Tibial nerve (tissue), 4 donors: ENCODE measurements around the gene TPSD1. TPM values are rescaled to one million over a fixed set of nuclear protein-coding genes. Genes with fewer than 3 reads are reported as not detected.
"Not testable (repeated sequence)": the region's sequence is repeated elsewhere in the genome, so short reads cannot be mapped to it uniquely, and the experiment has no call there.

Source experiments
- DNase-seq, 2 donors: peaks; one replicate each; pipeline ENCODE4 v3.0.0-alpha.2; 2019; ENCODE audit warnings: low spot score in 2 of 2
- H3K27ac ChIP-seq, 4 donors: fragments of 200-600 bp; sonication (generic) in 3 of 4; one replicate each; pipeline ENCODE4 v1.5.1; 2017 to 2019; ENCODE audit warnings: mild to moderate bottlenecking in 1 of 4
- H3K27me3 ChIP-seq, 2 donors: fragments of 200-600 bp; sonication (generic) in 1 of 2; one replicate each; pipeline versions ENCODE4 v1.5.1 to v1.6.0; 2017 to 2019
- H3K36me3 ChIP-seq, 3 donors: fragments of 200-600 bp; sonication (generic); one replicate each; pipeline ENCODE4 v1.5.1; 2018 to 2019
- H3K4me1 ChIP-seq, 4 donors: fragments of 200-600 bp; sonication (generic) in 3 of 4; one replicate each; pipeline ENCODE4 v1.5.1; 2017 to 2019
- H3K4me3 ChIP-seq, 4 donors: fragments of 200-600 bp; sonication (generic) in 3 of 4; one replicate each; pipeline ENCODE4 v1.5.1; 2017 to 2019; ENCODE audit warnings: mild to moderate bottlenecking in 1 of 4, moderate library complexity in 1 of 4
- H3K9me3 ChIP-seq, 4 donors: fragments of 200-600 bp; sonication (generic) in 3 of 4; one replicate each; pipeline ENCODE4 v1.5.1; 2017 to 2019
- EP300 ChIP-seq, 2 donors: sonication (generic); formaldehyde crosslinking; IDR thresholded peaks; one replicate each; pipeline ENCODE4 v1.6.1; 2017; ENCODE audit warnings: antibody characterized with exemption in 2 of 2, mild to moderate bottlenecking in 1 of 2
- POLR2A ChIP-seq, 2 donors: fragments of 450-650 bp; IDR thresholded peaks; one replicate each; pipeline ENCODE4 v1.6.1; 2017; ENCODE audit warnings: antibody characterized with exemption in 2 of 2, mild to moderate bottlenecking in 2 of 2, moderate library complexity in 2 of 2
- WGBS, 2 donors: methylation state at CpG; one replicate each; pipeline ENCODE4 v1.1.5; 2018; 5-methylcytosine and 5-hydroxymethylcytosine counted together
- total RNA-seq, 4 donors: library from RNA; depleted of rRNA; stranded (reverse); fragments of >200 nt; gene quantifications; one replicate each; pipeline ENCODE4 v1.1.0, GENCODE V29; 2016
- TF ChIP-seq, protein P1 (sequence below), 5 experiments: fragments of 200-600 bp in 3 of 5; fragments of 450-650 bp in 2 of 5; sonication (generic) in 3 of 5; IDR thresholded peaks; one replicate each; pipeline ENCODE4 v1.5.1; 2016 to 2019; ENCODE audit warnings: antibody characterized with exemption in 5 of 5, mild to moderate bottlenecking in 3 of 5, moderate library complexity in 2 of 5

The TPSD1 gene
- total RNA-seq, 4 donors from 2014 or later: 2.7 to 14.0 (median 6.3) TPM; not detected in 1

DNA sequence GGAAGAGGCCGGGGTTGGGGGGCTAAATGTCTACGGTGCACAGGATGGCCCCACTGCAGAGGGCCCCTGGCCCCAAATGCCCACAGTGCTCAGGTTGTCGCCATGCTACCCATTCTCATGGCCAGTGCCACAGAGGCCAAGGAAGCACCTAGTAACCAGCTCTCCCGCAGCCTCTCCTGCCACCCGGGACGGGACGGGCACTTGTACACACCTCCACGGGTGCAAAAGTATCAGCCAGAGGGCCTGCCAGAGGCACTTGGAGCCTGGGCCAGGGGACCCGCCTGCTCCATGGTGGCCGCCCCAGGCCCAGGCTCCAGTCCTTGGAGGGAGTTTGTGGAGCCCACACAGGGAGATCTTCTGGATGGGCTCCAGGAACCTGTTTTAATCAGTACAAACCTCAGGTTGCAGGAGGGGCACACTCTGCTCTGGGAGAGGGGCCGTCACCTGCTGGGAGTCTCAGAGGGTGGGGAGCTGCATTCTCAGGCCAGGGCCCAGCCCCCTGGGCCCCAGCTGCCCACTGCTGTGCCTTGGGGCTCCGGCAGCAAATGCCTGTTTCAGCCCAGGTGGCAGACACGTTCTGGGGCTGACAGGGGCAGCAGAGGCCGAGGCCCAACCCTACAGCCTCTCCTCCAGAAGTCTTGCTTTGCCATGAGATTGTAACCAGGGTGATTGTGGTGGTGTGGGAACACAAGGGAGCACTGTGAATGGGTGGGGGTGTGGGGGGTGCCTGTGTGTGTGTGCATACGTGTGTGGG, 7.9 kb downstream of the TPSD1 start:
- H3K27me3 ChIP-seq: peaks cover 0 to 48% of the 10 kb centered on the region in 2 donors

DNA sequence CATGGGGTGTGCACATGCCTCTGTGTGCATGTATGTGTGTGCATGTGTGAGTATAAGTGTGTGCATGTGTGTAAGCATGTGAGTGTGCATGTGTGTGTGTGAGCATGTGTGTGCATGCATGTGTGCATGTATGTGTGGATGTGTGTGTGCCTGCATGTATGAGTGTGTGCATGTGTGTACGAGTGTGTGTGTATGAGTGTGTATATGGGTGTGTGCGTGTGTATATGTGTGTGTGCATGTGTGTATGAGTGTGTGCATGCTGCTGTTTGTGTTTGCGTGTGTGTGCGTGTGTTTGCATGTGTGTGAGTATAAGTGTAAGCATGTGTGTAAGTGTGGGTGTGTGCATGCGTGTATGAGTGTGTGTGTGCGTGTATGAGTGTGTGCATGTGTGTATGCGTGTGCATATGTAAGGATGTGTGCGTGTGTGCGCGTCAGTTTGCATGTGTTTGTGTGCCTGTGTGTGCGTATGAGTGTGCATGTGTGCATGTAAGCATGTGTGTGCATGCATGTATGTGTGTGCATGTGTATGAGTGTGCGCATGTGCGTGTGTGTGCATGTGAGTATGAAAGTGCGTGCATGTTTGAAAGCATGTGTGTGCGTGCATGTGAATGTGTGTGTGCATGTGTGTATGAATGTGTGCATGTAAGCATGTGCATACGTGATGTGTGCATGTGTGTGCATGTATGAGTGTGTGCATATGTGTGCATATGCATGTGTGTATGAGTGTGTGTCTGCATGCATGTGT, 8.6 kb downstream of the TPSD1 start:
- H3K27me3 ChIP-seq: peaks cover 0 to 42% of the 10 kb centered on the region in 2 donors
- no peak overlapping the region for H3K4me3 ChIP-seq
- TF ChIP-seq EP300 (IDR thresholded peaks at IDR 0.05) (no peak), POLR2A (IDR thresholded peaks at IDR 0.05) (no peak)
- TF ChIP-seq, protein P1, sequence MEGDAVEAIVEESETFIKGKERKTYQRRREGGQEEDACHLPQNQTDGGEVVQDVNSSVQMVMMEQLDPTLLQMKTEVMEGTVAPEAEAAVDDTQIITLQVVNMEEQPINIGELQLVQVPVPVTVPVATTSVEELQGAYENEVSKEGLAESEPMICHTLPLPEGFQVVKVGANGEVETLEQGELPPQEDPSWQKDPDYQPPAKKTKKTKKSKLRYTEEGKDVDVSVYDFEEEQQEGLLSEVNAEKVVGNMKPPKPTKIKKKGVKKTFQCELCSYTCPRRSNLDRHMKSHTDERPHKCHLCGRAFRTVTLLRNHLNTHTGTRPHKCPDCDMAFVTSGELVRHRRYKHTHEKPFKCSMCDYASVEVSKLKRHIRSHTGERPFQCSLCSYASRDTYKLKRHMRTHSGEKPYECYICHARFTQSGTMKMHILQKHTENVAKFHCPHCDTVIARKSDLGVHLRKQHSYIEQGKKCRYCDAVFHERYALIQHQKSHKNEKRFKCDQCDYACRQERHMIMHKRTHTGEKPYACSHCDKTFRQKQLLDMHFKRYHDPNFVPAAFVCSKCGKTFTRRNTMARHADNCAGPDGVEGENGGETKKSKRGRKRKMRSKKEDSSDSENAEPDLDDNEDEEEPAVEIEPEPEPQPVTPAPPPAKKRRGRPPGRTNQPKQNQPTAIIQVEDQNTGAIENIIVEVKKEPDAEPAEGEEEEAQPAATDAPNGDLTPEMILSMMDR (IDR thresholded peaks at IDR 0.05): no peak
- WGBS, 2 donors: 90 to 94% methylated on average over 16 of the region's 16 CpGs
- H3K9me3 ChIP-seq: no peaks in the 10 kb centered on the region
- H3K36me3 ChIP-seq: no peaks in the 10 kb centered on the region
- no peak overlapping the region for H3K27ac ChIP-seq
- DNase-seq: no peak
- no peaks in the 10 kb centered on the region for H3K4me1 ChIP-seq

More for the DNA sequence above, 7.9 kb downstream of the TPSD1 start:
- DNase-seq: no peak
- Histone ChIP-seq H3K4me1 (no peaks in the 10 kb centered on the region), H3K4me3 (no peak overlapping the region), H3K36me3 (no peaks in the 10 kb centered on the region), H3K9me3 (no peaks in the 10 kb centered on the region), H3K27ac (no peak overlapping the region)
- WGBS, 2 donors: 64 to 65% methylated on average over 12 to 15 of the region's 15 CpGs
- TF ChIP-seq EP300 (IDR thresholded peaks at IDR 0.05) (no peak), POLR2A (IDR thresholded peaks at IDR 0.05) (no peak)
- TF ChIP-seq, protein P1 (IDR thresholded peaks at IDR 0.05): no peak

DNA sequence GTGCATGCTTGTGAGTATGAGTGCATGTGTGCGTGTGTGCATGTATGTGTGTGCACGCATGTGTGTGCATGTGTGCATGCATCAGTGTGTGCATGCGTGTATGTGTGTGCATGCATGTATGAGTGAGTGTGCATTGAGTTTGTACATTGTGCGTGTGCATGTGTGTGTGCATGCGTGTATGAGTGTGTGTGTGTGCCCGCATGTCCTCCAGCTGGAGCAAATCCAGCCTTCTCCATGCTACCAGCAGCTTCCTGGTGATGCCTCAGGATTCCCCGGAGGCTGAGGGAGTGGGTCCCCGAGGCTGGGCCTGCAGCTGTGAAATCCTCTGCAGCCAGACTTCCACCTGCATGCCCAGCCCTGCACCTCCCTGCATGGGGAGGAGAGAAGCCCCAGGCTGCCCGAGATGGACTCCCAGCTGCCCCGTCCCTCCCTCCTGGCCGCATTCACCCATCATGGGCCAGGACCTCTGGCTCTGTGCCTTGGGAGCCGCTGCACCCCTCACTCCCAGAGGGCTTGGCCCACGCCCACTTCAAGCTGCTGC, 9.3 kb downstream of the TPSD1 start:
- Histone ChIP-seq H3K9me3 (no peaks in the 10 kb centered on the region), H3K36me3 (no peaks in the 10 kb centered on the region), H3K27me3 (peaks cover 0 to 42% of the 10 kb centered on the region in 2 donors), H3K27ac (no peak overlapping the region), H3K4me1 (no peaks in the 10 kb centered on the region), H3K4me3 (no peak overlapping the region)
- TF ChIP-seq EP300 (IDR thresholded peaks at IDR 0.05) (no peak), POLR2A (IDR thresholded peaks at IDR 0.05) (no peak)
- TF ChIP-seq, protein P1 (IDR thresholded peaks at IDR 0.05): no peak
- WGBS, 2 donors: 73 to 94% methylated on average over 5 to 11 of the region's 13 CpGs
- DNase-seq: no peak

GRCh38 chr16:1265826-1266225, 10.0 kb downstream of the TPSD1 start:
- H3K36me3 ChIP-seq: no peaks in the 10 kb centered on the region
- TF ChIP-seq, protein P1 (IDR thresholded peaks at IDR 0.05): no peak
- TF ChIP-seq POLR2A (IDR thresholded peaks at IDR 0.05) (no peak), EP300 (IDR thresholded peaks at IDR 0.05) (no peak)
- H3K9me3 ChIP-seq: no peaks in the 10 kb centered on the region
- no peak overlapping the region for H3K4me3 ChIP-seq
- WGBS, 2 donors: 84 to 94% methylated on average over 7 to 19 of the region's 19 CpGs
- no peak overlapping the region for H3K27ac ChIP-seq
- H3K27me3 ChIP-seq: peaks cover 0 to 38% of the 10 kb centered on the region in 2 donors
- H3K4me1 ChIP-seq: no peaks in the 10 kb centered on the region
- DNase-seq: no peak

GRCh38 chr16:1269418-1269817, 13.5 kb downstream of the TPSD1 start:
- not testable (repeated sequence) for H3K4me1 ChIP-seq, H3K9me3 ChIP-seq, DNase-seq, H3K27ac ChIP-seq, H3K36me3 ChIP-seq, H3K4me3 ChIP-seq
- WGBS, 2 donors: 88 to 96% methylated on average over 7 of the region's 7 CpGs
- H3K27me3 ChIP-seq: peaks cover 0 to 44% of the 10 kb centered on the region in 2 donors
